SK-N-MC (cell line): ENCODE data around the gene PCLO.

Experiments used
- EZH2 ChIP-seq: fragments of 200-600 bp; sonication (generic); IDR thresholded peaks from one replicate; pipeline ENCODE4 v1.6.1; 2017; ENCODE audit warnings: antibody characterized with exemption
- FOXP2 ChIP-seq: optimal IDR thresholded peaks from 2 replicates; pipeline ENCODE3; 2011; ENCODE audit warnings: mild to moderate bottlenecking, moderate library complexity; ENCODE audit not compliant: insufficient read depth; ENCODE audit errors: extremely low read length, control extremely low read depth
- POLR2AphosphoS5 ChIP-seq: IDR thresholded peaks from 2 replicates; pipeline ENCODE4 v1.6.1; 2012; ENCODE audit warnings: mild to moderate bottlenecking, low read depth, low read length, borderline replicate concordance

GRCh38 chr7:83190659-83191389 is 28.1 kb upstream of the PCLO start:
- TF ChIP-seq POLR2AphosphoS5 (no peak), EZH2 (no peak), FOXP2 (no peak)
